Activated CD8-positive, alpha-beta T cell treated with anti-CD3 and anti-CD28 coated beads for 36 hours (primary cell): Measurements from ENCODE around the gene KCNMA1. TPM values are rescaled to one million over a fixed set of nuclear protein-coding genes. Genes with fewer than 3 reads are reported as not detected.

ENCODE experiments used
- ATAC-seq: fragments of 200-7000 bp; cut with Tn5 transposase; one replicate; pipeline ENCODE4 v1.10.0; 2021; ENCODE audit warnings: mild to moderate bottlenecking, moderate library complexity
- CTCF ChIA-PET: fragments of 350-600 bp; sonication (Branson Sonifier 250); formaldehyde crosslinking; loops from one replicate; lab custom pipeline; 2021; ENCODE audit warnings: antibody characterized with exemption; lab: Charles Lee
- POLR2A ChIA-PET: fragments of 350-600 bp; sonication (Branson Sonifier 250); formaldehyde crosslinking; loops from one replicate; lab custom pipeline; 2021; ENCODE audit warnings: antibody characterized with exemption; lab: Charles Lee
- DNase-seq: peaks from one replicate; pipeline ENCODE4 v3.0.0-alpha.2; 2020
- H3K27ac Mint-ChIP-seq: one replicate; pipeline ENCODE4 v1.8.0; 2021; ENCODE audit warnings: mild to moderate bottlenecking, mixed read lengths
- H3K27me3 Mint-ChIP-seq: one replicate; pipeline ENCODE4 v1.8.0; 2021; ENCODE audit warnings: mixed read lengths
- H3K36me3 Mint-ChIP-seq: one replicate; pipeline ENCODE4 v1.8.0; 2021; ENCODE audit warnings: low read depth, mixed read lengths
- H3K4me1 Mint-ChIP-seq: one replicate; pipeline ENCODE4 v1.8.0; 2021; ENCODE audit warnings: low read depth, mixed read lengths
- H3K4me3 Mint-ChIP-seq: one replicate; pipeline ENCODE4 v1.8.0; 2021; ENCODE audit warnings: mild to moderate bottlenecking, moderate library complexity, mixed read lengths
- H3K9me3 Mint-ChIP-seq: one replicate; pipeline ENCODE4 v1.8.0; 2021; ENCODE audit warnings: mixed read lengths
- CTCF ChIP-seq: fragments of 200-600 bp; IDR thresholded peaks from one replicate; pipeline ENCODE4 v1.8.0; 2022; ENCODE audit warnings: antibody characterized with exemption, mild to moderate bottlenecking
- intact Hi-C: fragments of 100-400 bp; cut with micrococcal nuclease; formaldehyde crosslinking; loops from one replicate; pipeline ENCODE4 v1.10.0; 2022
- total RNA-seq, 2 experiments: library from RNA; stranded (reverse); gene quantifications; one replicate each; pipeline ENCODE4 v1.2.3, GENCODE V29; 2021

KCNMA1 gene
- total RNA-seq, 2 experiments from 2014 or later = 0.18 TPM; not detected in 1

GRCh38 chr10:77010430-77010829 is 627.2 kb downstream of the KCNMA1 start:
- H3K36me3 Mint-ChIP-seq = no peaks in the 10 kb centered on the region
- CTCF ChIA-PET = no interaction called here
- H3K4me3 Mint-ChIP-seq = no peak overlapping the region
- intact Hi-C loops = loop anchor here (10.0 kb wide), 1 partner anchor 104 kb away; no protein-coding TSS in a partner anchor
- POLR2A ChIA-PET = no interaction called here
- no peak for DNase-seq
- no peak for ATAC-seq
- TF ChIP-seq CTCF = no peak
- H3K27me3 Mint-ChIP-seq = no peaks in the 10 kb centered on the region
- no peaks in the 10 kb centered on the region for H3K9me3 Mint-ChIP-seq
- no peaks in the 10 kb centered on the region for H3K4me1 Mint-ChIP-seq
- no peak overlapping the region for H3K27ac Mint-ChIP-seq

GRCh38 chr10:77007834-77008233 is 629.8 kb downstream of the KCNMA1 start:
- no peaks in the 10 kb centered on the region for H3K9me3 Mint-ChIP-seq
- DNase-seq (no peak), ATAC-seq (no peak)
- H3K27me3 Mint-ChIP-seq = no peaks in the 10 kb centered on the region
- intact Hi-C loops = no loop called here
- H3K36me3 Mint-ChIP-seq = no peaks in the 10 kb centered on the region
- no peaks in the 10 kb centered on the region for H3K4me1 Mint-ChIP-seq
- no peak overlapping the region for H3K27ac Mint-ChIP-seq
- H3K4me3 Mint-ChIP-seq = no peak overlapping the region
- no peak for TF ChIP-seq CTCF
- CTCF ChIA-PET = no interaction called here
- POLR2A ChIA-PET = no interaction called here

GRCh38 chr10:77006836-77007511 is 630.6 kb downstream of the KCNMA1 start:
- no peaks in the 10 kb centered on the region for H3K36me3 Mint-ChIP-seq
- no peak overlapping the region for H3K4me3 Mint-ChIP-seq
- ChIA-PET CTCF (interaction anchor here (1.1 to 2.8 kb wide), 3 partner anchors 11 to 23 kb away, joined by 3 to 17 read pairs (median 3); no protein-coding TSS in a partner anchor), POLR2A (interaction anchor here (0.7 kb wide), 1 partner anchor 113 kb away, joined by 3 read pairs; no protein-coding TSS in a partner anchor)
- intact Hi-C loops = no loop called here
- no peaks in the 10 kb centered on the region for H3K4me1 Mint-ChIP-seq
- no peak for TF ChIP-seq CTCF
- no peaks in the 10 kb centered on the region for H3K9me3 Mint-ChIP-seq
- no peak for DNase-seq
- no peak for ATAC-seq
- no peak overlapping the region for H3K27ac Mint-ChIP-seq
- H3K27me3 Mint-ChIP-seq = no peaks in the 10 kb centered on the region

GRCh38 chr10:77005871-77006270 is 631.7 kb downstream of the KCNMA1 start:
- H3K27ac Mint-ChIP-seq = no peak overlapping the region
- no peaks in the 10 kb centered on the region for H3K9me3 Mint-ChIP-seq
- intact Hi-C loops = no loop called here

More at GRCh38 chr10:77005871-77006270, 631.7 kb downstream of the KCNMA1 start:
- TF ChIP-seq CTCF = no peak
- no peak overlapping the region for H3K4me3 Mint-ChIP-seq
- no peaks in the 10 kb centered on the region for H3K4me1 Mint-ChIP-seq
- DNase-seq (no peak), ATAC-seq (no peak)
- no peaks in the 10 kb centered on the region for H3K36me3 Mint-ChIP-seq
- CTCF ChIA-PET = interaction anchor here (0.9 to 2.8 kb wide), 6 partner anchors 12 to 123 kb away, joined by 3 to 17 read pairs (median 3); no protein-coding TSS in a partner anchor
- POLR2A ChIA-PET = no interaction called here
- H3K27me3 Mint-ChIP-seq = no peaks in the 10 kb centered on the region
